NCI-H146 treated with DMSO at 0.1 percent for 48 hours (cell line): ENCODE measurements around the gene ZNF611.
"Not testable (repeated sequence)": the region's sequence is repeated elsewhere in the genome, so short reads cannot be mapped to it uniquely, and the experiment has no call there.

Source experiments
- DNase-seq: peaks from one replicate; lab custom pipeline; 2025; ENCODE audit not compliant: unreplicated experiment; lab: John Stamatoyannopoulos, UW

ZNF611 gene

GRCh38 chr19:52720541-52720940 lies 14.3 kb downstream of the ZNF611 start:
- DNase-seq, result not testable (repeated sequence)

GRCh38 chr19:52716522-52716921 lies 18.3 kb downstream of the ZNF611 start:
- DNase-seq, result no peak

- DNase-seq, result not testable (repeated sequence)
Measured at GRCh38 chr19:52715902-52716301, 18.9 kb downstream of the ZNF611 start.

GRCh38 chr19:52715330-52715729 lies 19.5 kb downstream of the ZNF611 start:
- DNase-seq, result not testable (repeated sequence)

GRCh38 chr19:52713051-52713450 lies 21.8 kb downstream of the ZNF611 start:
- DNase-seq, result not testable (repeated sequence)

- DNase-seq, result not testable (repeated sequence)
Measured at GRCh38 chr19:52711661-52712060, 23.2 kb downstream of the ZNF611 start.

- no peak for DNase-seq
Measured at GRCh38 chr19:52710538-52710937, 24.3 kb downstream of the ZNF611 start.

- not testable (repeated sequence) for DNase-seq
Measured at GRCh38 chr19:52705615-52706014, 29.2 kb downstream of the ZNF611 start.

GRCh38 chr19:52703917-52704316 lies 30.9 kb downstream of the ZNF611 start:
- DNase-seq, result no peak

GRCh38 chr19:52700673-52701072 lies 34.2 kb downstream of the ZNF611 start:
- no peak for DNase-seq

GRCh38 chr19:52699555-52699954 lies 35.3 kb downstream of the ZNF611 start:
- not testable (repeated sequence) for DNase-seq

GRCh38 chr19:52695996-52696395 lies 38.8 kb downstream of the ZNF611 start:
- no peak for DNase-seq

- no peak for DNase-seq
Measured at GRCh38 chr19:52694921-52695320, 39.9 kb downstream of the ZNF611 start.

GRCh38 chr19:52694281-52694680 lies 40.6 kb downstream of the ZNF611 start:
- DNase-seq, result not testable (repeated sequence)

GRCh38 chr19:52692431-52693008 lies 42.3 kb downstream of the ZNF611 start:
- no peak for DNase-seq

GRCh38 chr19:52691737-52692136 lies 43.1 kb downstream of the ZNF611 start:
- peak; percentile 7 for DNase-seq

- no peak for DNase-seq
Measured at GRCh38 chr19:52691215-52691610, 43.6 kb downstream of the ZNF611 start.

- DNase-seq, result peak; percentile 76
Measured at GRCh38 chr19:52690369-52691214, 44.3 kb downstream of the ZNF611 start.

- peak; percentile 20 for DNase-seq
Measured at GRCh38 chr19:52689843-52690368, 44.9 kb downstream of the ZNF611 start.

GRCh38 chr19:52688925-52689796 lies 45.7 kb downstream of the ZNF611 start:
- DNase-seq, result peak; percentile 50

- DNase-seq, result no peak
Measured at GRCh38 chr19:52688335-52688734, 46.5 kb downstream of the ZNF611 start.
